NCI-H1436 treated with DMSO at 0.1 percent for 48 hours (cell line): ENCODE results near the gene BTF3L4.
"Not testable (repeated sequence)": the region's sequence is repeated elsewhere in the genome, so short reads cannot be mapped to it uniquely, and the experiment has no call there.

Source experiments
- DNase-seq: peaks from one replicate; lab custom pipeline; 2025; lab: John Stamatoyannopoulos, UW

BTF3L4 gene

DNA sequence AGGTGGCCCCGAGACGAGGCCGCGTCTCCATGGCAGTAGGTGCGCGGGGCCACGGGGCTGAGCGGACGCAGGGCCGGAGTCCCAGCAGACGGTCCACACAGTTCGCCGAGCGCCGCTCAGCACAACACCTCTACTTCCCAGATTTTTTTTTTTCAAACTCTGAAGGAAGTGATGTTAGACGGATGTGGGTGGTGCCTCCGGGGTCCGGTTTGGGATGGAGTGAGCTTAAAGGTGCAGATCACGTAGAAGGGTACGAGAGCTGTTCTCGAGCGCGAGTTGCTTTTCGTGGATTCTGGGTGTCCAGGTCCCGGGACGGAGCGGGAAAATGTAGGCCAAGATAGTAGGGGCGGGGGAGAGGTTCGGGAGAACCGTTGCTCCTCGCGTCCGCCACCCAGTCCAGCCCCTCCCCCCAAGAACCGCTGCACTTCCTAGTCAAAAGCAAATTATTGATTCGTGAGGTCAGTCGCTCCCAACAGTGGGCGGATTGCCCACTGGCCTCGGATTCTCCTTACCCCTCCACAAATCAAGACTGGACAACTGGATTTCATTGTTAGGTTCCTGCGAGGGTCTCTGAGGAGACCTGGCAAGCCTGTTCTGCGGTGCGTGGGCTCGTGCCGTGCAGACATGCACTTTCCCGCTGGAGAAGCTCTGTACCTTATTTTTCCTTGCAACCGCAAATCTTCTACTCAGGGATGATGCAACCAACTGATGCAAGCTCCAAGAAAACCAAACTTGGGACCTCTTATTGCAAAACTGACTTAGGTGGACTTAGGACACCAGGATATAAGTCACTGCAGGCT, 829 bp upstream of the BTF3L4 start, which contains the start of gene TXNDC12:
Gene TXNDC12 (minus strand): TSS at position 126 of the 800 bp plus-strand sequence. CDS start 95 bp downstream, at position 31.
- peak; percentile 53 for DNase-seq

DNA sequence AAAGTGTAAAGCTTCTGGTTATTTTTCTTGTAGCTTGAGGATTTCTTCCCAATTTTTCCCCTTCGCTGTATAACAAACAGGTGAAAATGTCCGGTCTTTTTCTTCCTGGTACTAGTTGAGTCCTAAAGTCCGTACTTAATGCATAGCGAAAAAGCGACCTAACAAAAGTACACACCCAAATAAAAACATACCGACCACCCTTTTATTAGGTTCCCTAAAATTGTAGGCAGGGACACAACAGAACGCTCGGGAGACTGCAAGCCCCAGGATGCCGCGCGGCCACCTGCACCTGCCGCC, 281 bp upstream of the BTF3L4 start:
- no peak for DNase-seq

DNA sequence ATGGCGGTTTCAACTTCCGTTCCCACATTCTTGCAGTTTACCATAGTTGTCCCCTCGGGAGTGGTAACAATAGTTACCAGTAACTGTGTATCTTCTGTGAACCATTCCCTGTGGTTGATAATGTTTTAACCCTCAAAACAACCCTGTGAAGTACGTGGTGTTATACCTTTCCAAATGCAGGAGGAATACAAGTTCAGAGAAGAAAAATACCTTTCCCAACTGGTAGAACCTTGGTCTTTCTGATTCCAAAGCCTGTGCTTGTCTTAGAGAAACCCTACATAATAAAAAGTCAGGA, 789 bp downstream of the BTF3L4 start:
- no peak for DNase-seq

DNA sequence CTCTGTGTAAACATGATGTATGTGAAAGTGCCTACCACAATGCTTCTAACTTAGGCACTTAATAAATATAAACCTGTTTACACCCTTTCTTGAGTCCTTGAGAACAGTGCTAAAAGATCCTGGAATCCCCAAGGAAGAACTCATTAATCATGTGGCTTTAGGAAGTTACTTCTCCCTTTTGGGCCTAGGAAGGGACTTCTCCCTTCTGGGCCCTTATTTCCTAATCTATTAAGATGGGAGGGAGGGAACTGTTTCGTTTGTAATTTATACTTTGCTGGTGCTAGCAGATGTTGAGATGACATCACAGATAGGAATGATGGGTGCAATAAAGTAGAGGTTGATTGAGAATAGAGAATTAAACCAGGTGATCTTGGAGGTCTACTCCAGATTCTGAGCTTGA, 1.2 kb downstream of the BTF3L4 start:
- no peak for DNase-seq

DNA sequence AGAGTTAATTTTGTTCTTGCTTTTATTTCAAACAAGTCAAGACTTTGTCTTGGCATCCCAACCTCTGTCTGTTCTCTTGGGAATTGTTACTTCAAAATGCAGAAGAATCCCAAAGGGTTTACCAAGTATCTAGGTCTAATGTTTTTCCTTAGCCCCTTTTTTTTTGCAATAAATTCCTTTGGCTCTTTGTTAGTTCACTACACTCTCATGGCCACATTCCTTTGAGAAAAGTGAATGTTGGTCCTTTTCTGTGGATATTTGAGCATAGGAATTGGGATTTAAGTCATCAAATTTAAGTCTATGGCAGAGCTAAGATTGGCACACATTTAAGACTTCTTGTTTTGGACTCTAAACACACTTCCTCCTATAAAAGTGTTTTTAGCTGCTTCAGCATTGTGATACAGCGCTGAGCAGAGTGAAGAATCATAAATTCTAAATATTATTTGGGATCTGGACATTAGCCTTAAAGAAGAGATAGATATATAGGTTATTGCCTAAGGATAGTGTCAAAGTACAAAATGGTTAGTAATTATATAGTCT, 1.9 kb downstream of the BTF3L4 start:
- DNase-seq, result no peak

DNA sequence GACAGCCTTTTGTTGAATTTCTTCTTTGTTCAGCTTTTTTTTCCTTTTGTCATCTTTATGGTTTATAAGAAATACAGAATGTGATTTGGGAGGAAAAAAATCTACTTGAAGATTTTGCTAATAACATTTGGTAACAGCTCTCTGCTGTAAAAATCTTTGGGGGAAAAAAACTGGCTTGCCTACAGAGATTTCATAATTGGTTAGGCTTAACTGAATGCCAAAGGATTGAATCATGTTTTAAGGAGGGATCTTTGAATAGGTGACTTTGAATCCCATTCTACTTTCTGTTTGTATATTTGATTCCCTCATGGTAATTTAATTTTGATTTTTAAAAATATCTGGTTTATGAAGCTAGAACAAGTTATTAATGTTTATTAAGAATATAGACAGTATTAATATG, 3.2 kb downstream of the BTF3L4 start:
- no peak for DNase-seq

DNA sequence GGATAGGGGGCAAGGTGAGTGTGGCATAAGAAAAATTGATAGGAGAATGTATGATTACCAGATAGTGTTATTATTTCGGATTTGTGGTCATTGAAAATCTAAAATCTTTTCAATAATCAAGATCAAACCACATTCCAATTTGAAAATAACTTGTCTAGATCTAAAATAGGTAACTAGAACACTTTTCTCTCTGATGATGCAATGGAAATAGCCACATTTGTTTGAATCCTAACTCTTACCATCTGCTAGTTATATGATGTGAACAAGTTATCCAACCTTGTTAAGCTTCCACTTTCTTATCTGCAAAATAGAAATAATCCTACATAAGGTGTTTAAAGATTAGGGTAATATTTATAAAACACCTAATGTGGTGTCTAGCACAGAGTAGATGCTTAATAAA, 3.8 kb downstream of the BTF3L4 start:
- DNase-seq, result no peak

DNA sequence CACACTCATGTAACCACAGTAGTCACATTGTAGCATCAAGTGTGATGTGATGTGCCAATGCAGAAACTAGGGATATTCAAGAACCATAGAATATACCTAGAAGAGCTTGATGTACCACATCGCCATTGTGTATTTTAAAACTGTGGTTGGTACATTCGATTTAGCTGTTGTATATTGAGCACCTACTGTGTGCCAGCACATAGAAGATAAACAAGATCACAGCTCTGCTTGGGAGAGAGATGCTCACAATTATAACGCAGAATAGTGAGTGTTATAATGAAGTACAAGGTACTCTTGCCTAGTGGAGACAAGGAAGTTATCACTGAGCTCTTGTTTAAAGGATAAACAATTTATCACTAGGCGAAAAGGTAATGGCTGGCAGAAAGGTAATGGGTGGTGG, 4.7 kb downstream of the BTF3L4 start:
- no peak for DNase-seq

DNA sequence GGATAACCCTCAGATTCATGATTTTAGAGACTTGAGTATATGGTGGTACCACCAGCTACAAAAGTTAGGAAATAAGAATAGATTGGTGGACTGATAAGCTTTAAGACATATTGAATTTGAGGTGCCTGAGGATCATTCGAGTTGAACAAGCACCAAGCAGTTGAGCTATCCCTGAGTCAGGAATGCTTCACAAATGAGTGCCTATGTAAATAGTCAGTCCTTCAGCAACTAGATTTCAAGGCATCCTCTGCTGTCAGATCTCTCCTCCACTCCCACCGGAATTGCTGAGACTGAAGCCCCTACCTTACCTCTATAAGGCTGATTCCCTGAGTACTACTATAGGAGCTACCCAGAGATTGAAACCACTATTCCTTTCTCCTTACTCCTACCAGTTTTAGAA, 7.1 kb downstream of the BTF3L4 start:
- no peak for DNase-seq

DNA sequence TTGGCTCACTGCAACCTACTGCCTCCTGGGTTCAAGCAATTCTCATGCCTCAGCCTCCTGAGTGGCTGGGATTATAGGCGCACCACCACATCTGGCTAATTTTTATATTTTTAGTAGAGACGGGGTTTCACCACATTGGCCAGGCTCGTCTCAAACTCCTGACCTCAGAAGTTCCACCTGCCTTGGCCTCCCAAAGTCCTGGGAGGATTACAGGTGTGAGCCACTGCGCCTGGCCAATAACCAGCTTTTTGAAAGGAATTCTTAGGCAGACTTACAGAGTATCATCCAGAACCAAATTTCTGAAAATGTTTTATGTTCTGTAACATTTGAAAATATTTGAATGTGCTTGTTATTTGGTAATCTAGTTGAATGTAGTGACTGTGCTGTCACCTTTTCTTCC, 14.6 kb downstream of the BTF3L4 start:
- no peak for DNase-seq

DNA sequence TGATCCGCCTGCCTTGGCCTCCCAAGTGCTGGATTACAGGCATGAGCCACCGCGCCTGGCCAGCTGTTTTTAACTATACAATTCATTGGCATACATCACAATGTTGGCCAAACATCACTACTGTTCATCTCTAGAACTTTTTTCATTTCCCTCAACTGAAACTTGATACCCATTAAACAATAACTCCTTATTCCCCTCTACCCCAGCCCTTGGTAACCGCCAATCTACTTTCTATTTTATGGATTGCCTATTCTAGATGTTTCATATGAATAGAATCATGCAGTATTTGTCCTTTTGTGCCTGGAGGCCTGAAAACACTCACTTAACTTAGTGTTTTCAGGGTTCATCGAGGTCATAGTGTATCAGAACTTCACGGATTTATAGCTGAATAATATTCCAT, 16.2 kb downstream of the BTF3L4 start:
- no peak for DNase-seq

DNA sequence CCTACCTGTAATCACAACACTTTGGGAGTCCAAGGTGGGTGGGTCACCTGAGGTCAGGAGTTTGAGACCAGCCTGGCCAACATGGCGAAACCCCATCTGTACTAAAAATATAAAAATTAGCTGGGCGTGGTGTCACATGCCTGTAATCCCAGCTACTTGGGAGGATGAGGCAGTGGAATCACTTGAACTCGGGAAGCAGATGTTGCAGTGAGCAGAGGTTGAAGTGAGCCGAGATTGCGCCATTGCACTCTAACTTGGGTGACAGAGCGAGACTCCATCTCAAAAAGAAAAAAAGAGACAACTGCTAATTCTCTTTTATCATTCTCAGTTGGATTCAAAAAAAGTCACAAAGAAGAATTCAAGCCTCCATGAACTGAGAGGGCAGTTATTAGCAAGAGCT, 21.2 kb downstream of the BTF3L4 start:
- not testable (repeated sequence) for DNase-seq

DNA sequence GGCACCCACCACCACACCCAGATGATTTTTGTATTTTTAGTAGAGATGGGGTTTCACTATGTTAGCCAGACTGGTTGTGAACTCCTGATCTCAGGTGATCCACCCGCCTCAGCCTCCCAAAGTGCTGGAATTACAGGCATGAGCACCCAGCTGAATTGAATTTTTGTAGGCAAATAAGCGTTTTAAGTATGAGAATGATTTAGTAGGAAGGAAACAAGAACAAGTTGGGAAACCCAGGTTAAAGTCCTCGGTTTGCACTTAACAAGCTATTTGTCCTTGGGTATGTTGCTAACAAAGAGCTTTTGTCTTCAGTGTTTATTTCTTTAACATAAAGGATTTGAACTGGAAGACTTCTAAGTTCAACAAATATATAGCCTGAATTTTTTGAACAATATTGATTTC, 23.9 kb downstream of the BTF3L4 start:
- no peak for DNase-seq

DNA sequence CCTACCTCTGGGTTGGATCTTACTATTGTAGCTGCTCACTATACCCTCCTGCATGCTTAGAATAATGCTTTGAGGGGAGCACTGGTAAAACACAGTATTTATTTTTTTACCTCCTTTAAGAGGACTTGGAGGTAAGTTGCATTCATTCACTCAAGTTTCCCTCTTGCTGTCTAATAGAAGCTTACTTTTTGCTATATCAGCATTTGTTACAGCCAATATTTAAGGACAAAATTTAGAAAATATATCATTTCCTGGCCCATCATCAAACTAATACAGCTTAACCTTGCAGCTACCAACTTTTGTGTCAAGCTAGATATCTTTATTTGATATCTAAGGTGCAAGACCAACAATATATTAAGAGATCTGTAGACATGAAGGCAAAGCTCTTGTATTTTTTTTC, 31.8 kb downstream of the BTF3L4 start:
- DNase-seq, result not testable (repeated sequence)

DNA sequence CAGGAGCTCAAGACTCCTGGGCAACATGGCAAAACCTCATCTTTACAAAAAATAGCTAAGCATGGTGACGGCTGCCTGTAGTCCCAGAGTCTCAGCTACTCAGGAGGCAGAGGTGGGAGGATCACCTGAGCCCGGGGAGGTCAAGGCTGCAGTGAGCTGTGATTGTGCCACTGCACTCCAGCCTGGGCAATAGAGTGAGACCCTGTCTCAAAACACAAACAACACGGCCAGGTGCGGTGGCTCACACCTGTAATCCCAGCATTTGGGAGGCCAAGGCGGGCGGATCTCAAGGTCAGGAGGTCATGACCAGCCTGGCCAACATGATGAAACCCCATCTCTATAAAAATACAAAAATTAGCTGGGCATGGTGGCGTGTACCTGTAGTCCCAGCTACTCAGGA, 38.2 kb downstream of the BTF3L4 start:
- DNase-seq, result not testable (repeated sequence)

DNA sequence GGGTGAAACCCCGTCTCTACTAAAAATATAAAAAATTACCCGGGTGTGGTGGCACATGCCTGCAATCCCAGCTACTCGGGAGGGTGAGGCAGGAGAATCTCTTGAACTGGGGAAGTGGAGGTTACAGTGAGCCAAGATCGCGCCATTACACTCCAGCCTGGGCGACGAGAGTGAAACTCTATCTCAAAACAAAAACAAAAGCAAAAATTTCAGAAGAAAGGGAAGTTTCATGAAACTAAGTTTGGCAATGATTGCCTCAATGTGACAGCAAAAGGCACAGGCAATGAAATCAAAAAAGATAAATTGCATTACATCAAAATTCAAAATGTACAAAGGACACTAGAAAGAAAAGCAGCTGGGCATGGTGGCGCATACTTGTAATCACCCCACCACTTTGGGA, 40.1 kb downstream of the BTF3L4 start:
- DNase-seq, result no peak

DNA sequence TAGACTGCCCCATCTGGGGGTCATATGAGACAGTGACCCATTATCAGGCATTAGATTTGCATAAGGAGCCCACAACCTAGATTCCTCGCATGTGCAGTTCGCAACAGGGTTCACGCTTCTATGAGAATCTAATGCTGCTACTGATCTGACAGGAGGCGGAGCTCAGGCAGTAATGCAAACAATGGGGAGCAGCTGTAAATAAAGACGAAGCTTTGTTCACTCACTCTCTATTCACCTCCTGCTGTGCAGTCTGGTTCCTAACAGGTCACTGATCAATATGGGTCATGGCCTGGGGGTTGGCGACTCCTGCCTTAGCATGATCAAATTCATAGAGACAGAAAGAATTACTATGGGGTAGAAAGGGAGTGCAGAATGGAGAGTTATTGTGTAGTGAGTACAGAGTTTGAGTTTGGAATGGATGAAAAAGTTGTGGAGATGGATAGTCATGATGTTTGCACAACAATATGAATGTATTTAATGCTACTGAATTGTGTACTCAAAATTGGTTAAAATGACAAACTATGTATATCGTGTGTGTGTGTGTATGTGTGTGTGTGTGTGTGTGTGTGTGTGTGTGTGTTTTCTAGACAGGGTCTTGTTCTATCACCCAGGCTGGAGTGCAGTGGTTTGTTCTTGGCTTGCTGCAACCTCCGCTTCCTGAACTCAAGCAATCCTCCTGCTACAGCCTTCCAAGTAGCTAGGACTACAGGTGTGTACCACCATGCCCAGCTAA, 42.2 kb downstream of the BTF3L4 start:
- no peak for DNase-seq

DNA sequence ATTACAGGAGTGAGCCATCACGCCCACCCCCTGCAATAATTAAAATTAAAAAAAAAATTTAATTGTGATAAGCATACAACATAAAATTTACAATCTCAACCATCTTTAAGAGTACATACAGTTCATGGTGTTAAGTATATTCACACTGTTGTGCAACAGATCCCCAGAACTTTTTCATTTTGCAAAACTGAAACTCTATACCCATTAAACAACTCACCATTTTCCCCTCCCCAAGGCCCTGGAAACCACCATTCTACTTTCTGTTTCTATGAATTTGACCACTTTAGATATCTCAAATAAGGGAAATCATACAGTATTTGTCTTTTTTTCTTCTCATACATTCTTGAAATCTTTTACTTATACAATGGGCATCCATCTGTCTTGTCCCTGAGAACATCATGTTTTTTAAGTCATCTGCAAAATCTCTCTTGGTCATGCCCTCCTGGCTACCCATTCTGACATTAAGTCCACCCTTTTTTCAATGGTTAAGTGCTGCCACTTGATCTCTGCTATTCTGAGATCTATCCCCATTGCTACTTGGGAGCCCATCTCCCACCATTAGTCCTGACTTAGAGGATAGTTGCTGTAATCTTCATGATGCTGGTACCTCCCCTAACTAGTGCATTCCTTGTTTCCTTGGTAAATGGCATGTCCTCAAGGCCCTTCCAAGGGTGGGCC, 46.4 kb downstream of the BTF3L4 start:
- DNase-seq, result no peak

DNA sequence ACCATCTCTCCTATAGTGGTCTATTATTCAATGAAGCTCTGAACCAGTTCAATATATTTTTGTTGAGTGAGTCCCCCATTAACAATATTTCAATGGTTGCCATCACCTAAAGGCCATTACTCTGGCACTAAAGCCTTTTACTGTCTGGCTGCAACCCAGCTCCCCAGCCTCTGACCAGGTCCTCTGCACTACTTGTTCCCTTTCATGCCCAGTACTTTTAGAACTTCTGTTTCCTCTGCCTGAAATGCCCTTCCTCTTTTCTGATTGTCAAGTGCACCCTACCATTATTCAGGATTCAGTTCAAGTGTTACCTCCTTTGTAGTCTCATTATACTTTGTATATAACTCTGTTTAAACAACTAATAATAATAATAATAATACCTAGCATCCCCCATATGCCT, 55.4 kb downstream of the BTF3L4 start:
- DNase-seq, result no peak

DNA sequence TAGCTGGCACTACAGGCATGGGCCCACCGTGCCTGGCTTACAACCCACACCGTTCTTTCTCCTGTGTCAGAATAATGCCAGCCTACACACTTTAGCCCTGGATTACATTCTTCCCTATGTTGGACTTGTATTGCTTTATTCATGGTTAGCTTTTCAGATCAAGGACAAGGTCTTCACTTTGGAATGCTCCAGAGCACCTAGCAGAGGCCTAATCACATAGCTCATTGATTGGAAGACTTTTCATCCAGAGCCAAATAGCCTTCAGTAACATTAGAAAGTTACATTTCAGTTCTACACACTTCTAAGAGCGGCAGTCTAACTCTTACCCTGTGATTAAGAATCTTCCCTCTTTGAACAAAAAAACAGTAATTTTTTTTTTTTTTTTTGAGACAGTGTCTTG, 56.4 kb downstream of the BTF3L4 start:
- no peak for DNase-seq

DNA sequence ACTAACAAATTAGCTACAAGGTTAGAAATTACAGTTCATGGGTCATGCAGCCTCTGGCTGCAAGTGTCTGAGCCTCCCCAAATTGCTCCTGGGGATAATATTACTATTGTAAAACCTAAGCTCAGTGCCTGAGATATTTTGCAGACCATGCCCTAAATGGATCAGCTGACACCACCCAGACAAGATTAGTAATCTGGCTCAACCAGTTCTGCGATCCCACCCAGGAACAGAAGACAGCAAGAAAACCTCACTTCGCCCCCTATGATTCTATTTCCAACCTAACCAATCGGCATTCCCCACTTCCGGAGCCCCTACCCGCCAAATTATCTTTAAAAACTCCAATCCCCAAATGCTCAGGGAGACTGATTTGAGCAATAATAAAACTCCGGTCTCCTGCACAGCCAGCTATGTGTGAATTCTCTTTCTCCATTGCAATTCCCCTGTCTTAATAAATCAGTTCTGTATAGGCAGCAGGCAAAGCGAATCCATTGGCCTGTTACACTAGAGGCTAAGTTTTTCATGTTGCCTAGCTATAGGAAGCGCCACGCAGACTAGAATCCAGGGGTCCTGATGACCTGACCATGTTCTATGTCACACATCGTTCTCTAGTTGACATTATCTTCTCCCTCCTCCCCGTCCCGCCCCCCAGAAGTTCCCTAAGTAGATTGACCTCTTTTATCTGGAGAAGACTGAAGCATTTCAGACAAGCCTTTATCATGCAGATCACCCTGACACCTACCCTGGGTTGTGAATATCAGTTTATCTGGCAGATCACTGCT, 63.4 kb downstream of the BTF3L4 start:
- no peak for DNase-seq

DNA sequence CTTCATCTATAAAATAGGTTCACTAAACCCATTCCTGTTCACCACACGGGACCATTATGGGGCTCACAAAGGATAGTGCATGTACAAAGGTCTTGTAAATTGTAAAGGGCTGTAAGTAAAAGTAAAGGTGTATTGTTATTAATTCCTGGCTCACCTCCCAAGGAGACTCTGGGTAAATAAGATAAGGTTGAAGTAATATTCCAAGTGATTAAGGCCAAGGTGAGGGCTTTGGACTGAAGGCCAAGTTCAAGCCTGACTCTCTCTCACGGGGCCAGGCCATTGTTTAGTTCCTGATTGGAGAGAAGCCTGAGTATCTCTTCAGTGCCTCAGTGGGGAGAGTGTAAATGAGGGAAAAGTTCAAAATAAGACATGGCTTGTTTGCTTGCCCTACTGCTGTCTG, 66.3 kb downstream of the BTF3L4 start:
- DNase-seq, result no peak
